ENCODE results near the gene MORN5.

- TF ChIP-seq, protein P1, sequence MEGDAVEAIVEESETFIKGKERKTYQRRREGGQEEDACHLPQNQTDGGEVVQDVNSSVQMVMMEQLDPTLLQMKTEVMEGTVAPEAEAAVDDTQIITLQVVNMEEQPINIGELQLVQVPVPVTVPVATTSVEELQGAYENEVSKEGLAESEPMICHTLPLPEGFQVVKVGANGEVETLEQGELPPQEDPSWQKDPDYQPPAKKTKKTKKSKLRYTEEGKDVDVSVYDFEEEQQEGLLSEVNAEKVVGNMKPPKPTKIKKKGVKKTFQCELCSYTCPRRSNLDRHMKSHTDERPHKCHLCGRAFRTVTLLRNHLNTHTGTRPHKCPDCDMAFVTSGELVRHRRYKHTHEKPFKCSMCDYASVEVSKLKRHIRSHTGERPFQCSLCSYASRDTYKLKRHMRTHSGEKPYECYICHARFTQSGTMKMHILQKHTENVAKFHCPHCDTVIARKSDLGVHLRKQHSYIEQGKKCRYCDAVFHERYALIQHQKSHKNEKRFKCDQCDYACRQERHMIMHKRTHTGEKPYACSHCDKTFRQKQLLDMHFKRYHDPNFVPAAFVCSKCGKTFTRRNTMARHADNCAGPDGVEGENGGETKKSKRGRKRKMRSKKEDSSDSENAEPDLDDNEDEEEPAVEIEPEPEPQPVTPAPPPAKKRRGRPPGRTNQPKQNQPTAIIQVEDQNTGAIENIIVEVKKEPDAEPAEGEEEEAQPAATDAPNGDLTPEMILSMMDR (IDR thresholded peaks at IDR 0.05), result no peak
- no peak for TF ChIP-seq POLR2A (IDR thresholded peaks at IDR 0.05)
Observed at GRCh38 chr9:122239722-122240121, 80.0 kb downstream of the MORN5 start.

Data from testis (tissue), 2 donors.